ENCODE measurements around the gene LMCD1. TPM values are rescaled to one million over a fixed set of nuclear protein-coding genes. Genes with fewer than 3 reads are reported as not detected.
"Not testable (repeated sequence)": the region's sequence is repeated elsewhere in the genome, so short reads cannot be mapped to it uniquely, and the experiment has no call there.

The LMCD1 gene
- total RNA-seq, 1 donor = 0.21 TPM

GRCh38 chr3:8565376-8565775, 63.8 kb downstream of the LMCD1 start:
- Histone ChIP-seq H3K9me3 (ENCODE audit: low read depth, low read length) (no peaks in the 10 kb centered on the region), H3K4me3 (ENCODE audit: low read length) (no peak overlapping the region), H3K4me1 (ENCODE audit: insufficient read depth, low read length) (no peaks in the 10 kb centered on the region), H3K27me3 (ENCODE audit: insufficient read depth, low read length) (no peaks in the 10 kb centered on the region)

DNA sequence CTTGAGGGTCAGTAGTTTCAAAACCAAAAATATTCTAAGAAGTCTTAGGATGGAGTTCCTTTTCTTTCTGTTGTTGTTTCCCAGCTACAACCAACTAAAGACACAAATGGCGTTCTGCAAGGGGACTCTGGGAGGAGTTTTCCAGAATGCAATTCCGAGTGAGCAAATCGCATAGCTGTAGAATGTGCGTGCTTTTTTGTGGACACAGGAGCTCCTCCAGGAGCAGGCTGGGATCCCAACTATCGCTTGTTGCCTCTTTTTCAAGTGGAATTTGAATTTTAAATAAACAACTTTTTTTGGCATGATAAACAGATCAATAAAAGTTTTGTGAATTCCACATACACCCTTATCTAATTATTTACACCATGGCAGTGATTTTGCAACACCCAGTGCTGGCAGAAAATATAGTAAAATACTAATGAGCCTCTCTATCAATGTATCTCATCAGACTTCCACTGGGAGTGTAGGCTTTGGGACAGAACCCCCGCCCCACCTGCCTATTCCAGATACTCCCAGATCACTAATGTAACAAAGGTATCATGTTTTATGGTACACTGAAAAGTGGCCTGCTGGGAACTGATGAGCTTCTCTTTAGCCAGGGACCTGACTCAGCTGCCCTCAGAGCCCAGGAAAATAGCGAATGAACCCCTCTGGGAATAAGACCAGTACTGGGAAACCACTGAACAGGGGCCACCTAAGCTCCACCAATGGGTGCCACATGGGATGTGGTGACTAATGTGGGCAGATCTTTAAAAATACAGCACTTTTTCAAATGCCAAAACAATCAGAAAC, 66.4 kb downstream of the LMCD1 start:
- H3K4me1 ChIP-seq (ENCODE audit: insufficient read depth, low read length) = no peaks in the 10 kb centered on the region
- no peak overlapping the region for H3K4me3 ChIP-seq (ENCODE audit: low read length)
- no peaks in the 10 kb centered on the region for H3K27me3 ChIP-seq (ENCODE audit: insufficient read depth, low read length)
- H3K9me3 ChIP-seq (ENCODE audit: low read depth, low read length) = no peaks in the 10 kb centered on the region

- Histone ChIP-seq H3K4me1 (ENCODE audit: insufficient read depth, low read length) (no peaks in the 10 kb centered on the region), H3K27me3 (ENCODE audit: insufficient read depth, low read length) (no peaks in the 10 kb centered on the region), H3K4me3 (ENCODE audit: low read length) (no peak overlapping the region), H3K9me3 (ENCODE audit: low read depth, low read length) (no peaks in the 10 kb centered on the region)
These were observed 69.6 kb downstream of the LMCD1 start for GRCh38 chr3:8571256-8571655.

DNA sequence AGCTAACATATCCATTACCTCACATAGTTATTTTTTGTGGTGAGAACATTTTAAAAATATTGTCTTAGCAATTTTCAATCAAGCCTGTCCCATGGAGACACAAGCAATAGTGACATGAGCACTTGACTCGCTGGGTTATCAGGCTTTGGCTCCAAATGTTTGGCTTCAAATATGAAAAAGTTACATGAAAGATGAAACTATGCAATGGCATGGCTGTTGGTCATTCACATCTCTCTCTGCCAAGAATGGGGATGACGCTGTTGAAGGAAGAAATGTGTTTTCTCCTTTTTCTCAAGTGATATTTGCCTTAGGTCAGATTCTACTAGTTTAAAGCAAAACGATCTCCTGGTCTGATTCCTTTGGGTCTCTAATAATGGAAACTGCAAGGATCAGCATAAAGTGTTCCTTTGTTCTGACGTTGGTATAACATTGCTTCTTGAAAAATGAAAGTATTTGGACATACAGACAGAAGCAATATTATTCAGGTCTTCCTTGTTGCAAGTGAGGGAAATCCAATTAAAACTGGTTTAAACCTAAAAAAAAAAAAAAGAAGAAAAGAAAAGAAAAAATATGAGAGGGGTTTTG, 71.8 kb downstream of the LMCD1 start:
- Histone ChIP-seq H3K27me3 (ENCODE audit: insufficient read depth, low read length) (no peaks in the 10 kb centered on the region), H3K9me3 (ENCODE audit: low read depth, low read length) (no peaks in the 10 kb centered on the region), H3K4me3 (ENCODE audit: low read length) (no peak overlapping the region), H3K4me1 (ENCODE audit: insufficient read depth, low read length) (no peaks in the 10 kb centered on the region)

GRCh38 chr3:8574040-8574669, 72.5 kb downstream of the LMCD1 start:
- no peak overlapping the region for H3K4me3 ChIP-seq (ENCODE audit: low read length)
- H3K27me3 ChIP-seq (ENCODE audit: insufficient read depth, low read length) = no peaks in the 10 kb centered on the region
- no peaks in the 10 kb centered on the region for H3K9me3 ChIP-seq (ENCODE audit: low read depth, low read length)
- H3K4me1 ChIP-seq (ENCODE audit: insufficient read depth, low read length) = no peaks in the 10 kb centered on the region

DNA sequence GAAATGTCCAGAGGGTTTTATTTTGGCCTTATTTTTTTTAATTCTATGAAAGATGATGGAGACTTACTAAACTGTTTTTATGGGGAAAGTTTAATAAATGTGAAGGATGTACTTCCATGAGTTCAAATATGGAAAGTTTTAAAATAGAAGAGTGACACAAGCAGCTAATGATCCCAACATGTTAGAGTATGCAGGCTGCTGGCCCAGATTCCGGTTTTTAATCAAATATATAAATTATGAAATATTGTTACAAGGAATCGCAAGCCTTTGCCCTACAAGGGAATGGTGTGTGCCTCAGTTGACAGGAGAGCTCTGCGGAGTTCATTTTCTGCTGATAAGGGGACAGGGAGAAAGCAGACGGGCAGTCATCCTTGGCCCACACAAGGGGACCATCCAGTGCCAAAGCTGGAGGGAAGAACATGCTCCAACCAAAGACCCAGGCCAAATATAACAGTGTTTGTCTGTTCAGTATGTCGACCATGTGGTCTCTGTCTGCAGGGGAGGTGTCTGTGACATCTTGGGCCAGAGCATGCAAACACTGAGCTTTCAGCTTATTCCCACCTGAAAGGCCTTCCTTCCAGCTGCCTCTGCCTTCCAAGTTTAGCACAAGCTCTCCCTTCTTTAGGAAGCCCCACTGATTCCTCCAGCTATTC, 73.2 kb downstream of the LMCD1 start:
- Histone ChIP-seq H3K27me3 (ENCODE audit: insufficient read depth, low read length) (no peaks in the 10 kb centered on the region), H3K4me3 (ENCODE audit: low read length) (no peak overlapping the region), H3K9me3 (ENCODE audit: low read depth, low read length) (no peaks in the 10 kb centered on the region), H3K4me1 (ENCODE audit: insufficient read depth, low read length) (no peaks in the 10 kb centered on the region)

DNA sequence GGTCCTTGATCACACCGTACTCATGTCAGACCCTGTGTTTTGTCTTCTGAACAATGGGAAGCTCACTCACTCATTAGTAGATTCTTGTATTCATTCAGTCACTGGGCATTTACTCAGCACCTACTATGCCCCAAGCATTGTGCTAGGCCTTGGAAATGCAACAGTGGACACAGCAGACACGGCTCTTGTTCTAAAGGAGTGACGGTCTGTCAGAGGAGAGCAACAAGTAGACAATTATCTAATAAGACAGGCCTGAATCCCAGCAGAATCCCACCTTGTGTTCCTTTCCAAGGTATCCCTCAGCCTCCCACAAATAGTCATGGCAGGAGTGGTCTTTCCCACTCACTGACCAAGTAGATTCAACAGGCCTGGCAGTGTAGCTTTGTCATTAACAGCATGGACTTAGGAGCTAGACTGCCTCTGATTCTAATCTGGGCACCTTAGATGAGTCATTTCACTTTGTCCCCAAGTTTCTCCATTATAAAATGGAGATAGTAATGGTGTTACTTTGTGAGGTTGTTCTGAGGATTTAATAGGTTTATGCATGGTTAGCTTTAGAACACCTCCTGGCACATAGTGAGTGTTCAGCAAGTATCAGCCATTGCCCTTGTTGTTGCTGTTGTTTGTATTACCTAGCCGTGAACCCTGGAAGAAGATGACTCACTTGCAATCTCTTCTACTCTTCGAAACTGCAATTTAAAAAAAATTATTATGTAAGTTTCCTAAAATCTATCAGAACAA, 73.9 kb downstream of the LMCD1 start:
- Histone ChIP-seq H3K4me3 (ENCODE audit: low read length) (no peak overlapping the region), H3K9me3 (ENCODE audit: low read depth, low read length) (no peaks in the 10 kb centered on the region), H3K27me3 (ENCODE audit: insufficient read depth, low read length) (no peaks in the 10 kb centered on the region), H3K4me1 (ENCODE audit: insufficient read depth, low read length) (no peaks in the 10 kb centered on the region)

DNA sequence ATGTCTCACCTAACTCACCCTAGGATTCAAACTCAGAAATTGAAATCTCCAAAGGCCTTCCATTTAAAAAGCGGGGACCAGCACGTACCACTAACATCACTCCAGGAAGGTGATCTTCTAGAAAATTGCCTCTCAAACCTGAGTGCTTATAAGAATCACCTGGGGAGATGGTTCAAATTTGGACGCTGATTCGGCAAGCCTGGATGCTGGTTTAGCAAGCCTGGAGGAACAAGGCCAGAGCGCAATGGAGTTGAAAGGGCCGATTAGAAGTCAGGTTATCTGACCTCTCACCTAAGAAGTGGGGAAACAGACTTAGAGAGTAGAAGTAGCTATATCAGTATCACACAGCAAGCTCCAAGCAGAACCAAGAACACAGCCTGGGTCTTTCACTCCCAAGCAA, 74.8 kb downstream of the LMCD1 start:
- H3K4me3 ChIP-seq (ENCODE audit: low read length) = no peak overlapping the region
- H3K4me1 ChIP-seq (ENCODE audit: insufficient read depth, low read length) = no peaks in the 10 kb centered on the region
- no peaks in the 10 kb centered on the region for H3K9me3 ChIP-seq (ENCODE audit: low read depth, low read length)
- no peaks in the 10 kb centered on the region for H3K27me3 ChIP-seq (ENCODE audit: insufficient read depth, low read length)

DNA sequence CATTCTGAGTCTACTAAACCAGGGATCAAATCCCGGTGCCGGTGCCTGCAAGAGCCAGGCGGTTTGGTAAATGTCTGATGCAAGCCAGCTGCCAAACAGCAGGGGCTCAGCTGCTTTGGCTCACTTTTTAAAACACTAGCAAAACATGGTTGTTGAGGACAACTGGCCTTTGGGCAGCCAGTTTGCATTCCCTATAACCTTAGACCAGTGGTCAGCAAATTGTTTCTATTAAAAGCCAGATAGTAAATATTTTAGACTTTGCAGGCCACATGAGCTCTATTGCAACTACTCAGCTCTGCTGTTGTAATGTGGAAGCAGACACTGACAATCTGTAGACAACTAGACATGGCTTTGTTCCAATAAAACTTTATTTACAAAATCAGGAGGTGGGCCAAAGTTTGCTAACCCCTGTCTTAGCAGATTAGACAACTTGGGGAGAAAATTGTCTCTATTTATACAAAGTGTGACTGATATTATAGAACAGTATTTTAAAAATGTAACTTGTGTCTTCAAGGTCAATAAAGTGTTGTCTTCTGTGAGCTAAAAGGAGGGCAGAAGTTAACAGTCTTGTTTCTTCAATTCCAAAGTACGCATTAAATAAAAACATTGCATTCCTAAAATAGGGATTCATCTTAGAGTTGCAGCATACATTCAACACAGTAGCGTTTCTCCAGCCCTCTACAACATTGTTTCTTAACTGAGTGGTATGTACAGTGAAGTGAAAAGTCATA, 75.4 kb downstream of the LMCD1 start:
- no peaks in the 10 kb centered on the region for H3K4me1 ChIP-seq (ENCODE audit: insufficient read depth, low read length)
- no peak overlapping the region for H3K4me3 ChIP-seq (ENCODE audit: low read length)
- H3K27me3 ChIP-seq (ENCODE audit: insufficient read depth, low read length) = no peaks in the 10 kb centered on the region
- H3K9me3 ChIP-seq (ENCODE audit: low read depth, low read length) = no peaks in the 10 kb centered on the region

- Histone ChIP-seq H3K4me3 (ENCODE audit: low read length) (no peak overlapping the region), H3K4me1 (ENCODE audit: insufficient read depth, low read length) (no peaks in the 10 kb centered on the region), H3K27me3 (ENCODE audit: insufficient read depth, low read length) (no peaks in the 10 kb centered on the region), H3K9me3 (ENCODE audit: low read depth, low read length) (no peaks in the 10 kb centered on the region)
These were observed 76.7 kb downstream of the LMCD1 start for GRCh38 chr3:8578282-8578681.

GRCh38 chr3:8579096-8579495, 77.5 kb downstream of the LMCD1 start:
- Histone ChIP-seq H3K4me1 (ENCODE audit: insufficient read depth, low read length) (no peaks in the 10 kb centered on the region), H3K27me3 (ENCODE audit: insufficient read depth, low read length) (no peaks in the 10 kb centered on the region), H3K9me3 (ENCODE audit: low read depth, low read length) (no peaks in the 10 kb centered on the region), H3K4me3 (ENCODE audit: low read length) (no peak overlapping the region)

DNA sequence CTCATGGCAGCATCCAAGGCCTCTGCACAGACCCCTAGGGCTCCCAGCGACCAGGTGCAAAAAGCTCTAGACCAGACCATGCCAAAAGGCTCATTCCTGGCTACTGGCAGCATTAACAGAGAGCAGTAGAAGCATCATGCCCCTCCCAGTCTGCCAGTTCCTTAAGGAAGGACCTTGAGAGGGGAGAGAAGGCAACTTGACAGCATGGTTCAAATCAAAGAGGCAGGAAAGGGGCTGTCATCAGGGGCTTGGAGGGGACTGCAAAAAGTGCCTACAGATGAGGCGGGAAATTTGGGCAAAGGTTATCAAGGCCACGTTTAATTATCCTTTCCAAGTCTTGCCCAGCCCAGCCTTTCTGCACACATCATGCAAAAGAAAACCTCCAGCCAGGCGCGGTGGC, 78.3 kb downstream of the LMCD1 start:
- Histone ChIP-seq H3K4me1 (ENCODE audit: insufficient read depth, low read length) (no peaks in the 10 kb centered on the region), H3K4me3 (ENCODE audit: low read length) (no peak overlapping the region), H3K9me3 (ENCODE audit: low read depth, low read length) (no peaks in the 10 kb centered on the region), H3K27me3 (ENCODE audit: insufficient read depth, low read length) (no peaks in the 10 kb centered on the region)

- not testable (repeated sequence) for H3K4me3 ChIP-seq (ENCODE audit: low read length); H3K27me3 ChIP-seq (ENCODE audit: insufficient read depth, low read length); H3K9me3 ChIP-seq (ENCODE audit: low read depth, low read length); H3K4me1 ChIP-seq (ENCODE audit: insufficient read depth, low read length)
These were observed 78.8 kb downstream of the LMCD1 start for GRCh38 chr3:8580434-8580833.

DNA sequence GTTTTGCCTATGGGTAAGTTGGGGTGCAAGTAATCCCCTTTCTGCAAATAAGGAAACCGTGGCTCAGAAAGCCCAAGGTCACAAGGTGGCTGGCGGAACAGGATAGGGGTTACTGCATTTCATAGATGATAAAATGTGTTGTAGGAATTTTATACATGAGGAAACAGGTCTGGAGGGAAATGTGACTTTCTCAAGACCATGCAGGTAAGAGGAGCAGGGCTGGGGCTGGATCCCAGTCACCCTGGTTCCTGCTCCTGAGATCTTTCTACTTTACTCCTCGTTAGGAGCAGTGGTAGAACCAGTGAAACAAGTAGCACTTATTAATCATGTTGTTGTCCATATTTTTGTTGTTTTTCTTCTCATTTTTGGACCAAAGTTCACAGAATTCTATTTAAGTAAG, 79.8 kb downstream of the LMCD1 start:
- Histone ChIP-seq H3K27me3 (ENCODE audit: insufficient read depth, low read length) (no peaks in the 10 kb centered on the region), H3K4me1 (ENCODE audit: insufficient read depth, low read length) (no peaks in the 10 kb centered on the region), H3K4me3 (ENCODE audit: low read length) (no peak overlapping the region), H3K9me3 (ENCODE audit: low read depth, low read length) (no peaks in the 10 kb centered on the region)
